GM21529 (cell line): ENCODE measurements around the gene KCNK2.
A peak's percentile ranks its signal among the peaks of the same experiment; 100 is the strongest.

Experiments
- ATAC-seq: cut with Tn5 transposase; IDR thresholded peaks from one replicate; pipeline ENCODE4 v1.9.1; 2021; ENCODE audit not compliant: unreplicated experiment

The KCNK2 gene

DNA sequence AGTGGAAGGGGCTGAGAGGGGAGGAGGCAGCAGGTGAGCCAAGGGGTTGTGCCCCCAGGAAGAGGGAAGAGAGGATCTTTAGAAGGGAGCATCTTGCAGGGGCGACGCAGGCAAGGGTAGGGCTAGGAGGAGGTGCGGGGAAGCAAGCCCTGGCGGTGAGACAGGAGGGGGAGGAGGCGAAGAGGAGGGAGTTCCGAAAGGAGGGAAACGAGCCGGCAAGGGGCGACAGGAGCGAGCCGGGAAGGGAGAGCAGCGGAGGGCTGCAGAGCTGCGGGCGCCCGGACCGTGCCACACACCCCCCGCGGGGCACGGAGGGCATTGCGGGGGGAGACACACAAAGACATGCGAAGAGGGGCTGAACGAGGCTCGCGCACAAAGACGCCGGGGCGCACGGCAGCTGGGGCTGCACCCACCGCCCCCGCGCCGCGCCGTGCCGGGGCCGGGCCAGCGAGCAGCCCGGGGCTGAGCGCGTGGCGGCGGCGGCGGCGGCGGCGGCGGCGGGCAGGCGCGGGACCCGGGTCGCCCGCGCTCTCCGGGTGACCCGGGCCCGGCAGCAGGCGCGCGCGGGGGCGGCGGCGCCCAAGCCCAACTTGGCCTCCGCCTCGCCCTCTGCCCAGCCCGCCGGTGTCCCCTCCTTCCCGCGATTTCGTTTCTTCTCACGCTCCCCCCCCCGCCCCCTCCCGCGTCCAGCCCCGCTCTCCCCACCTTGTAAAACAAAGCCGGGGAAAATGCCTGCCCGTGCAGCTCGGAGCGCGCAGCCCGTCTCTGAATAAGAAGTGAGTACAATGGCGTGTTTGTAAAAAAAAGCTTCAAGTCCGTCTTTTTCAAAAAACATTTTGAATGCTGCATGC, at the start of gene KCNK2:
Gene KCNK2, plus strand, starts transcription at position 206 of the 851 bp plus-strand sequence. CDS start 649 bp downstream, outside the sequence.
- ATAC-seq = no peak

- ATAC-seq = no peak
Measured at GRCh38 chr1:215032911-215033526, 49.5 kb upstream of the KCNK2 start.

- ATAC-seq = no peak
Measured at GRCh38 chr1:215040190-215040589, 42.3 kb upstream of the KCNK2 start.

DNA sequence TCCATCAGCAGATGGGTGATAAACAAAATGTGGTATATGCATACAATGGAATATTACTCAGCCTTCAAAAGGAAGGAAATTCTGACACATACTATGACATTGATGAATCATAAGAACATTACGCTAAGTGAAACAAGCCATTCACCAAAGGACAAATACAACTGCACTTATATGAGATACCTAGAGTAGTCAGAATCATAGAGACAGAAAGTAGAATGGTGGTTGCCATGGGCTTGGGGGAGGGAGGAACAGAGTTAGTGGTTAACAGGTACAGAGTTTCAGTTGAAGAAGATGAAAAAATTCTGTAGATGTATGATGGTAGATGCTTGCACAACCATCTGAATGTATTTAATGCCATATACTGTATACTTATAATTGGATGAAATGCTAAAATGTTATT, 39.1 kb upstream of the KCNK2 start:
- ATAC-seq = no peak

DNA sequence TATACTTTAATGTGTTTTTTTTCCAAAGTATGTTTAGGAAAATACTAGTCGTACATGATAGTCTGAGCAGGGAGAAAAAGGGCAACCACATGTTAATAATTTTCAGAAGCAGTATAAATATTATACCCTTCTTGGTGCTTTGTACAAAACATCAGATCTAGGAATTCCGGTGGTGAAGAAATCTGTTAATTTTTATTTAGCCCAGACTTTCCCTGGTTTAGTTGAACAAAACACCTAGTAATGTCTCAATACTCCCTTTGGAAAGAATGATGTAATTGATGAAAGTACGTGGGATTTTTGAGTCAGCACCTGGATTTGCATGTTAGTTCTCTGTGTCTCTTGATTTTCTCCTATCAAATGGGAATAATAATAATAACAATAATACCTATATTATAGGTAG, 38.4 kb upstream of the KCNK2 start:
- ATAC-seq = no peak

DNA sequence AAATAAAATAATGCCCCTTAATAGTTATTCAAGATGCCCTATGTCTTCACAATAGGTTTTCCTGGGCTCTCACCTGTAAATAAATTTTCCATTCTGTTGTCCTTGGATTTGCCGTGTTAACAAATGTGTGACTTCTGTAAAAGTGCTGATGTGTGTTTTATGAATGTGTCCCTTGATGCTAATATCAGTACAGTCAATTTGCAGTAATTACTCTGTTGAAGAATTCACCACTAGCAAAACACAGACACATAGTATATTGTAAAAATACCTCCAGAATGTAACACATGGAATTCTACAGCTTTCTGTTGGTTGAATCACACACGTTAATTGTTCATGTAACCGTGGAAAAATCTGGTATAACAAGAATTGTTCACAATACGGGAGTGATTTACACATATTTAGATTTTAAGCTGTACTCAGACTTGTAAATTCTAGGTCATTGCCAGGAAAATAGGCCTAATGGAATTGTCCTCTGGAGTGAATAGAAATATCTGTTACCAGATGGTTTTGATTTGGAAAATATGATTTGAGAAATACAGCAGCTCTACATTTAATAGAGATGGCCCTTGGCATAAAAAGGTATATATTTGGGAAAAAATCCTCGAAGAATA, 36.7 kb upstream of the KCNK2 start:
- no peak for ATAC-seq

DNA sequence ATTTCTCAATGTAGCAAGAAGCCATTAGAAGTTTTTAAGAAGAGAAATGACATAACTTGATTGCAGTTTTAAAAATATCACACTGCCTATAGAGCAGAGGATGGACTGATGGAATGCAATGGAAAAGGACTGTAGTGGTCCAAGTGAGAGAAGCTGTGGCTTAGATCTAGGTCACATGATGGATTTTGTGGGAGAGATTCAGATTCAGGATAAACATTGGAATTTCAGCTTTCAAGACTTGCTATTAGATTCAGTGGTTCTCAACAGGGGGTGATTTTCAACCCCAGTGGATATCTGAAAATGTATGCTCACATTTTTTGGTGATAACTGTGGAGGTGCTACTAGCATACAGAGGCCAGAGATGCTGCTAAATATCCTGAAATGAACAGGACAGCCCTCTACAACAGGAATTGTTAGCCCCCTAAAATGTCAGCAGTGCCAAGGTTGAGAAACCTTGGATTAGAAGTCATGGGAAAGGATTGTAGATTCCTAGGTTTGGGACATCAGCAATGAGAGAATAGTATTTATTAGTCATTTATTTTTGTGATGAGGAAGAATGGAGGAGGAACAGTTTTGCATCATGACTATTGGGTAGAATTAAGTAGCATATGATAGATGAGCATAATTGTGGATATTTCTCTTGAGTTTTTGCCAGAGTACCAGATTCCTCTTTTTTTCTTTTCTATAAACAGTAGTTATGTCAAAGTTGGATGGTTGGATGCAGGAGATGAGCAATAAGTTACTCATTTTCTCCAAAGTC, 30.1 kb upstream of the KCNK2 start:
- ATAC-seq = no peak

DNA sequence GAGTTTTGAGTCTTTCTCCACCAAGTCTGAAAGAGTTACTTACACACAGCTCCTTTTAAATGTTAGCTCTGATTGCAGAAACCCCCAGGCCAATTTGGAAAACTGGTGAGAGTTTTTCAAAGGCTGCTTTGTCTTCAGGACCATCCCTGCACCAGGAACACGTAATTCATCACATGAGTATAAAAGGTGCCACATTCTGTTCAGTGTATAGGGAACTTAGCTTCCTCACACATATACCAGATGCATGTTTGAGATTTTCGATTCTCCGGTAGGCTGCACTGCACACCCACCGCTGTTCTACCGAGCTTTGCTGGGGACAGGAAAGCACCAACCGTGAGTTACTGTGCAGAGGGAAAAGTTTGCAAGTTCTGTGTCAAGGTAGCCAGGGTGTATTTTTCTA, 28.3 kb upstream of the KCNK2 start:
- ATAC-seq = no peak

- no peak for ATAC-seq
Measured at GRCh38 chr1:215055281-215055935, 27.1 kb upstream of the KCNK2 start.

- ATAC-seq = no peak
Measured at GRCh38 chr1:215056584-215056983, 26.0 kb upstream of the KCNK2 start.

DNA sequence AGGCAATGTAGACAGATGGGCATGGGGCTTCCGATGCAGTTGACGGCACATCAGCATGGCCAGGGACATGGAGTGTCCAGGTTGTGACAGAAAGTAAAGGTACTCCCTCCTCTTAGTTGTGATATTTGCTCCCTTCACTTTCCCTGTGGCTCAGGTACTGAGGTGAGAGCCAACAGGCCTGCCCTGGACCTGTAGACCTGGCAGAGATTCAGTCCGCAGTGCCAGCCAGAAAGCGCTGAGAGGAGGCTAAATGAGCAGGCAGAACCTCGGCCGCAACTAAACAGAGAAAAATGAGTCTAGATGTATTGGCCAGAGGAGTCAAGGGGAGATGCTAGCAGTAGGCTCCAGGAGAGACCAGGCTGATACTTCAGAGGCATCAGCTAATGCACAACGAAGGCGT, 22.6 kb upstream of the KCNK2 start:
- no peak for ATAC-seq

GRCh38 chr1:215064327-215064726, 18.2 kb upstream of the KCNK2 start:
- no peak for ATAC-seq

DNA sequence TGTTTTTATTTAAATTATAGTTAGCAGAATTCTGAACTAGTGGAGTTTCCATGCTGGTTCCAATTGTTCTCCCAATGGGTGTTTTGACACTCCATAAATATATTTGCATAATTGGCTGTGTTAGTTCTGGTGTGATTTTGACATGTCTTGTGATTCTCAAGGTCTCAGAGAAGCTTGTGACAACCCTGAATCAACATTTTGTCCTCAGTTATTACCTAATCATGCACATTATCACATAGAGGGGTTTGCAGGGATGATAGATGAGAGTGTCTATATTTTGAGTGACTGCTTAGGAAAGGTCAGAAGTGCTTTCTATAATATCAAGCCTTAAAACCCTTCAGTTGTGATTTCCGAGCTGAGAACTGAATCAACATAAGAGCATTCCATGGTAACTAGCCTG, 11.5 kb upstream of the KCNK2 start:
- ATAC-seq = no peak

GRCh38 chr1:215076322-215076721, 6.2 kb upstream of the KCNK2 start:
- ATAC-seq = peak; percentile 61

DNA sequence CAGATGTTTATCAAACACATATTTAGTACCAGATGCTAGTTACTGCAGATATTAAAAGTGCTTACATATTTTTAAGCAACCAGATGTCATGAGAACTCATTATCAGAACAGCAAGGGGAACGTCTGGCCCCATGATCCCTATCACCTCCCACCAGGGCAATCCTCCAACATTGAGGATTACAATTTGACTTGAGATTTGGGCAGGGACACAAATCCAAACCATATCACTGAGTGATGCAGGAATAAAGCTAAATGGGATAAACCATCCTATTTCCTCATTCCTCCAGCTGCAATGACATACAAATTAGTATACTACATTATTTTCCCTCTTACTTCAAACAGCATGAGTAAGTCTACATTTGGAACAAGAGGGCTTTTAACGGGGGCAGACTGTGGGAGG, 3.1 kb upstream of the KCNK2 start:
- no peak for ATAC-seq

GRCh38 chr1:215081661-215082531, 641 bp upstream of the KCNK2 start:
- ATAC-seq = no peak

DNA sequence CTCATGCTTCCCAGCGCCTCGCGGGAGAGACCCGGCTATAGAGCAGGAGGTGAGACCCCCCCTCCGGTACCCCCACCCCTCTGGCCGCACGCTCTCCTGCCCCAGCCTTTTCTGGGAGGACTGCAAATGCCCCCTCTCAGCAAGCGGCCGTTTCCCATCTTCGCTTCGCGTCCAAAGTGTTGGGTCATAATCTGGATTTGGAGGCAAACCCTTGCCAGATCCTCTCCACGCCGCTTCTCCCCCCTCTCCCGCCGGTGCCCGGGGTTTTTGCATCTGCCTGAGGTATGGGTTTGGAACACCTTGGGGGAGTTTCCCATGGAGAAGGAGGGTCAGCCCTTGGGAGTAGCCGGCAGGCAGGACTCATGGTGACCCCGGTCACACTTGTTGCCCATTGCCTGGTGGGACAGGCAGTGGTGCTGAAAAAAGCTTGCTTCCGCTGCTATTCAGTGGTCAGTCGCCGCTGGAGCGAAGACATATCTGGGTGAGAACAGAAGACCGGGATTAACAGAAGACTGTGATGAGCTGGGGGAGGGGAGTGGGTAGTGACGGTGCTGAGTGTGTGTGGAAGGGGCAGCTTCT, 935 bp downstream of the KCNK2 start:
- no peak for ATAC-seq

DNA sequence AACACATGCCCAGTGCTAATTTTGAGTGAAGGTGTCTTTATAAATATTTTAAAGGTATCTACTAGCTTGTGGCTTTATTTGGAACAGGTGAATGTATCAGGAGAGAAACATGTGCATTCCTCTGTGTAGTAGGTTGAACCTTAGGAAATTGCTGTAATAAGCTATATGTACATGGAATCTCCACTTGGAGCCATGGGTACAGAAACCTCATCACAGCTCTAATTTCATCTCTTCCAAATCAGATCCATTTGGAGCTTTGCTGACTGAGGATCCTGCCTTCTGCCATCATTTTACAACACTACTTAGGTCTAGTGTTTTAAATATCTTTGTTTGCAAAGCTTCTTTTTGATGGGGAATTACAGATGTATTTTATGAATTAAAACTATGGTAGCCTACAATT, 2.1 kb downstream of the KCNK2 start:
- ATAC-seq = no peak

- no peak for ATAC-seq
Measured at GRCh38 chr1:215087603-215088002, 5.1 kb downstream of the KCNK2 start.

GRCh38 chr1:215094381-215094780, 11.8 kb downstream of the KCNK2 start:
- ATAC-seq = no peak
